Neural progenitor cell (in vitro differentiated cells): ENCODE results near the gene PNMT. TPM values are rescaled to one million over a fixed set of nuclear protein-coding genes. Genes with fewer than 3 reads are reported as not detected.
A peak's percentile ranks its signal among the peaks of the same experiment; 100 is the strongest.

Source experiments
- DNase-seq: peaks from one replicate; pipeline ENCODE4 v3.0.0-alpha.2; 2016; ENCODE audit warnings: low spot score
- H2AFZ ChIP-seq: fragments of 200-600 bp; sonication (generic); replicated peaks from 2 replicates; pipeline ENCODE4 v1.6.1; 2016; ENCODE audit warnings: antibody characterized with exemption
- H3F3A ChIP-seq: fragments of 200-600 bp; sonication (generic); 2 replicates; pipeline ENCODE4 v1.6.1; 2016; ENCODE audit warnings: antibody characterized with exemption, low read depth
- H3K27ac ChIP-seq: fragments of 200-600 bp; sonication (generic); 2 replicates; pipeline ENCODE4 v1.5.1; 2016; ENCODE audit warnings: mild to moderate bottlenecking
- H3K27me3 ChIP-seq: fragments of 200-600 bp; sonication (generic); 2 replicates; pipeline ENCODE4 v1.6.1; 2016; ENCODE audit warnings: mild to moderate bottlenecking, moderate library complexity
- H3K36me3 ChIP-seq: fragments of 200-600 bp; sonication (generic); 2 replicates; pipeline ENCODE4 v1.5.1; 2016
- H3K4me1 ChIP-seq: fragments of 200-600 bp; sonication (generic); 2 replicates; pipeline ENCODE4 v1.6.1; 2016; ENCODE audit warnings: mixed run types
- H3K4me2 ChIP-seq: fragments of 200-600 bp; sonication (generic); 2 replicates; pipeline ENCODE4 v1.6.1; 2016
- H3K4me3 ChIP-seq: fragments of 200-600 bp; sonication (generic); 2 replicates; pipeline ENCODE4 v1.5.1; 2016
- H3K79me2 ChIP-seq: fragments of 200-600 bp; sonication (generic); 2 replicates; pipeline ENCODE4 v1.6.1; 2016; ENCODE audit warnings: low read depth
- H3K9ac ChIP-seq: fragments of 200-600 bp; sonication (generic); 2 replicates; pipeline ENCODE4 v1.6.1; 2016
- H3K9me3 ChIP-seq: fragments of 200-600 bp; sonication (generic); 2 replicates; pipeline ENCODE4 v1.5.1; 2016; ENCODE audit warnings: low read depth
- H4K20me1 ChIP-seq: fragments of 200-600 bp; sonication (generic); 2 replicates; pipeline ENCODE4 v1.6.1; 2016; ENCODE audit warnings: low read depth
- H3K27ac Mint-ChIP-seq: 3 replicates; pipeline ENCODE4 v1.8.0; 2021; ENCODE audit warnings: mixed read lengths
- H3K27me3 Mint-ChIP-seq: 2 replicates; pipeline ENCODE4 v1.8.0; 2022; ENCODE audit warnings: low read depth, mild to moderate bottlenecking, inconsistent platforms, moderate library complexity, mixed read lengths; ENCODE audit not compliant: insufficient read depth
- H3K36me3 Mint-ChIP-seq: 3 replicates; pipeline ENCODE4 v1.8.0; 2021; ENCODE audit warnings: mixed read lengths
- H3K4me1 Mint-ChIP-seq: 3 replicates; pipeline ENCODE4 v1.8.0; 2021; ENCODE audit warnings: mixed read lengths
- H3K4me3 Mint-ChIP-seq: 3 replicates; pipeline ENCODE4 v1.8.0; 2021; ENCODE audit warnings: mild to moderate bottlenecking, moderate library complexity, mixed read lengths
- H3K9me3 Mint-ChIP-seq: 3 replicates; pipeline ENCODE4 v1.8.0; 2020; ENCODE audit warnings: mixed read lengths
- CTCF ChIP-seq: fragments of 200-600 bp; sonication (generic); IDR thresholded peaks from 2 replicates; pipeline ENCODE4 v1.5.1; 2017; ENCODE audit warnings: antibody characterized with exemption, mild to moderate bottlenecking
- EZH2 ChIP-seq: fragments of 200-600 bp; sonication (generic); IDR thresholded peaks from 2 replicates; pipeline ENCODE4 v1.6.1; 2017; ENCODE audit warnings: antibody characterized with exemption, mild to moderate bottlenecking, moderate library complexity
- EZH2phosphoT487 ChIP-seq: fragments of 200-600 bp; sonication (generic); IDR thresholded peaks from 2 replicates; pipeline ENCODE4 v1.6.1; 2017; ENCODE audit warnings: antibody characterized with exemption
- total RNA-seq: library from RNA; depleted of rRNA; stranded (reverse); fragments of >200 nt; gene quantifications from 2 replicates; pipeline ENCODE4 v1.2.3, GENCODE V29; 2015; ENCODE audit warnings: low replicate concordance

Gene PNMT
- total RNA-seq = 0.28 TPM in 1 of 2 replicates, not detected in the other

GRCh38 chr17:39667945-39668924, at the start of gene PNMT:
TSS of gene PNMT (plus strand) at chr17:39668453. CDS start at chr17:39668476, 23 bp downstream.
- Mint-ChIP-seq H3K27ac (no peak within 1 kb of the TSS), H3K36me3 (peaks cover 2% of the 10 kb centered on the region), H3K4me3 (peak within 1 kb of the TSS; percentile 68), H3K9me3 (no peaks in the 10 kb centered on the region), H3K27me3 (peaks cover 27% of the 10 kb centered on the region), H3K4me1 (peaks cover 13% of the 10 kb centered on the region)
- peak; percentile 50 for TF ChIP-seq EZH2phosphoT487
- peak; percentile 73 for TF ChIP-seq CTCF
- TF ChIP-seq EZH2 = peak; percentile 77
- no peaks in the 10 kb centered on the region for H3K79me2 ChIP-seq
- H3F3A ChIP-seq = peaks cover 22% of the 10 kb centered on the region
- peak; percentile 92 for DNase-seq
- H3K27ac ChIP-seq = no peak within 1 kb of the TSS
- no peaks in the 10 kb centered on the region for H3K9me3 ChIP-seq
- peak within 1 kb of the TSS; percentile 83 for H2AFZ ChIP-seq
- peak within 1 kb of the TSS; percentile 53 for H3K4me3 ChIP-seq
- no peak within 1 kb of the TSS for H3K9ac ChIP-seq
- peaks cover 30% of the 10 kb centered on the region for H4K20me1 ChIP-seq
- H3K4me2 ChIP-seq = peak within 1 kb of the TSS; percentile 96
- no peaks in the 10 kb centered on the region for H3K36me3 ChIP-seq
- peaks cover 68% of the 10 kb centered on the region for H3K27me3 ChIP-seq
- H3K4me1 ChIP-seq = peaks cover 29% of the 10 kb centered on the region

GRCh38 chr17:39618956-39619785, 49.1 kb upstream of the PNMT start:
- Histone ChIP-seq H3K27ac (no peak overlapping the region), H2AFZ (no peak overlapping the region), H4K20me1 (peaks cover 10% of the 10 kb centered on the region), H3K9ac (no peak overlapping the region), H3K4me1 (peaks cover 5% of the 10 kb centered on the region), H3K36me3 (no peaks in the 10 kb centered on the region), H3K27me3 (peaks cover 90% of the 10 kb centered on the region), H3K79me2 (no peaks in the 10 kb centered on the region), H3K9me3 (no peaks in the 10 kb centered on the region), H3K4me3 (peak overlapping the region; percentile 64), H3F3A (peaks cover 14% of the 10 kb centered on the region), H3K4me2 (peak overlapping the region; percentile 96)
- Mint-ChIP-seq H3K9me3 (no peaks in the 10 kb centered on the region), H3K4me3 (peak overlapping the region; percentile 87), H3K4me1 (peaks cover 13% of the 10 kb centered on the region), H3K36me3 (no peaks in the 10 kb centered on the region), H3K27ac (no peak overlapping the region), H3K27me3 (peaks cover 62% of the 10 kb centered on the region)
- DNase-seq = no peak
- TF ChIP-seq EZH2 (peak; percentile 1), EZH2phosphoT487 (no peak)

- Histone ChIP-seq H4K20me1 (peaks cover 10% of the 10 kb centered on the region), H3K79me2 (no peaks in the 10 kb centered on the region), H3F3A (peaks cover 14% of the 10 kb centered on the region), H3K36me3 (no peaks in the 10 kb centered on the region), H3K9ac (no peak overlapping the region), H3K27ac (no peak overlapping the region), H3K4me2 (no peak overlapping the region), H2AFZ (no peak overlapping the region), H3K4me1 (peaks cover 5% of the 10 kb centered on the region), H3K27me3 (peaks cover 90% of the 10 kb centered on the region), H3K4me3 (no peak overlapping the region), H3K9me3 (no peaks in the 10 kb centered on the region)
- H3K36me3 Mint-ChIP-seq = no peaks in the 10 kb centered on the region
- H3K9me3 Mint-ChIP-seq = no peaks in the 10 kb centered on the region
- peaks cover 13% of the 10 kb centered on the region for H3K4me1 Mint-ChIP-seq
- peaks cover 59% of the 10 kb centered on the region for H3K27me3 Mint-ChIP-seq
- TF ChIP-seq CTCF = no peak
- TF ChIP-seq EZH2 = no peak
- TF ChIP-seq EZH2phosphoT487 = no peak
- H3K4me3 Mint-ChIP-seq = no peak overlapping the region
- H3K27ac Mint-ChIP-seq = no peak overlapping the region
- DNase-seq = no peak
Observed at GRCh38 chr17:39619786-39620101, 48.5 kb upstream of the PNMT start.
